ENCODE results near the gene VIPR2.
"Not testable (repeated sequence)": the region's sequence is repeated elsewhere in the genome, so short reads cannot be mapped to it uniquely, and the experiment has no call there.

Gene VIPR2

DNA sequence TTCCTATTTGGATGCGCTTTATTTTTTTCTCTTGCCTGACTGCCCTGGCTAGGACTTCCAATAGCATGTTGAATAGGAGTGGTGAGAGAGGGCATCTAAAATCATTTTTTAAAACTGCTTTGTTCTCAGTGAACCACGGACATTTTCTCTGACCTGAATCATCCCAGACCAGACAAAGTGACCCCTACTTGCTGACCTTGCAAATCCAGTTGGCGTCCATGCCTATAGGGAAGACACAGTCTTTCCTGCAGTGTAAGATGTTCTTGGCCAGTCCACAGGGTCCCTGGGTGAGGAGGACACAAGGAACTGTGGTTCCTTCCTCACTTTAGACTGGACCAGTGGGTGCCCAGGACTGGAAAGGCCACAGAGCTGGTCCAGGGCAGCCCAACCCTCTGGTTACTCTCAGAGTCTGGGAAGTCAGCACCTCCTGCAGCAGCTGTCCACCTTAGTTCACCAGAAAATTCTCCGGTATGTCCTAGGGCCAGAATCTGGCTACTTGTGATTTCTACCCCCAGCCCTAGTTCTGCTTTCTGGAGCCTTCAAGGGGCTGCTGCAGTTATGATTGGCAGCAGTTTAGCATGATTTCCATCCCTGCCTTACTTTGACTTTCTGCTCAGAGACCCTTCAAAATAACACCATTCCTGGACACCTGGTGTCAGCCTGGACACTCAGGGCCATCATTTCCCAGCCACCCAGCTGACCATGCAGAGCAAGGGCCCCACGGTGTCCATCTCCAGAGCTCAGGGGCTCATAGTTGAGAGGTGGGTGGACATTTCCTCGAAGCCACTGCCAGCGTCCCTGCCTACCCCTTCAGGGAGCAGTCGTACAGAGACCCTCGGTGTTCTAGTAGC is 19.3 kb downstream of the VIPR2 start:
- ATAC-seq (ENCODE audit: low read depth), result no peak
- no peak overlapping the region for H3K4me3 Mint-ChIP-seq

DNA sequence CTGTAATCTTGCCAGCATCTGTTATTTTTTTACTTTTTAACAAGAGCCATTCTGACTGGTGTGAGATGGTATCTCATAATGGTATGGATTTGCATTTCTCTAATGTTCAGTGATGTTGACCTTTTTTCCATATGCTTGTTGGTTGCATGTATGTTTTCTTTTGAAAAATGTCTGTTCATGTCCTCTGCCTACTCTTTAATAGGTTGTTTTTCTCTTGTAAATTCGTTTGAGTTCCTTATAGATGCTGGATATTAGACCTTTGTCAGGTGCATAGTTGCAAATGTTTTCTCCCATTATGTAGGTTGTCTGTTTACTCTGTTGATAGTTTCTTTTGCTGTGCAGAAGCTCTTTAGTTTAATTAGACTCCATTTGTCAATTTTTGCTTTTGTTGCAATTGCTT is 20.9 kb downstream of the VIPR2 start:
- H3K9me3 Mint-ChIP-seq; DNase-seq (ENCODE audit: low spot score in 2 of 2); H3K4me1 Mint-ChIP-seq; ATAC-seq (ENCODE audit: low read depth); H3K27ac Mint-ChIP-seq; H3K36me3 Mint-ChIP-seq; H3K27me3 Mint-ChIP-seq; H3K4me3 Mint-ChIP-seq: not testable (repeated sequence)

More for the DNA sequence above, 19.3 kb downstream of the VIPR2 start:
- Mint-ChIP-seq H3K36me3 (no peaks in the 10 kb centered on the region), H3K27ac (no peak overlapping the region), H3K9me3 (no peaks in the 10 kb centered on the region), H3K27me3 (peaks cover 5% of the 10 kb centered on the region), H3K4me1 (no peaks in the 10 kb centered on the region)
- DNase-seq (ENCODE audit: low spot score in 2 of 2), result no peak

- not testable (repeated sequence) for ATAC-seq (ENCODE audit: low read depth); H3K4me1 Mint-ChIP-seq; DNase-seq (ENCODE audit: low spot score in 2 of 2); H3K4me3 Mint-ChIP-seq; H3K9me3 Mint-ChIP-seq; H3K27me3 Mint-ChIP-seq; H3K36me3 Mint-ChIP-seq; H3K27ac Mint-ChIP-seq
Observed at GRCh38 chr7:159123294-159123693, 21.4 kb downstream of the VIPR2 start.

GRCh38 chr7:159122276-159122675 is 22.4 kb downstream of the VIPR2 start:
- Mint-ChIP-seq H3K27me3 (no peaks in the 10 kb centered on the region), H3K36me3 (no peaks in the 10 kb centered on the region), H3K4me3 (no peak overlapping the region), H3K27ac (no peak overlapping the region), H3K9me3 (no peaks in the 10 kb centered on the region), H3K4me1 (no peaks in the 10 kb centered on the region)
- DNase-seq (ENCODE audit: low spot score in 2 of 2) (no peak), ATAC-seq (ENCODE audit: low read depth) (no peak)

DNA sequence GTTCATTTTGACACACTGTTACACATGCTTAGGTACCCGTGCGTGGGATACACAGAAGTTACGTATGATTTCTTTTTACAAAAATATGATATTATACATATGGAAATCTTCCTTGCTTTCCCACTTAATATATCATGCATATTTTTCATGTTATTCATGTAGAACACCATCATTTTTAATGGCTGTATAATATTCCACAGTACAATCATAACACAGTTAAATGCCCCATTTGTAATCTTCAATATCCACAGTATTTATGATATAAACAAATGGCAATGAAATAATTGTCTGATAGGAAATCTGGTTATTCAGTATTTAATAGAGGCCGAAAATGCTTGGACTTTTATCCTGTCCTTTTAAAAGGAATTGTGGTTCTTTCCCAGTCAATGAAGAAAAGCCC is 23.2 kb downstream of the VIPR2 start:
- no peaks in the 10 kb centered on the region for H3K36me3 Mint-ChIP-seq
- no peak for ATAC-seq (ENCODE audit: low read depth)

DNA sequence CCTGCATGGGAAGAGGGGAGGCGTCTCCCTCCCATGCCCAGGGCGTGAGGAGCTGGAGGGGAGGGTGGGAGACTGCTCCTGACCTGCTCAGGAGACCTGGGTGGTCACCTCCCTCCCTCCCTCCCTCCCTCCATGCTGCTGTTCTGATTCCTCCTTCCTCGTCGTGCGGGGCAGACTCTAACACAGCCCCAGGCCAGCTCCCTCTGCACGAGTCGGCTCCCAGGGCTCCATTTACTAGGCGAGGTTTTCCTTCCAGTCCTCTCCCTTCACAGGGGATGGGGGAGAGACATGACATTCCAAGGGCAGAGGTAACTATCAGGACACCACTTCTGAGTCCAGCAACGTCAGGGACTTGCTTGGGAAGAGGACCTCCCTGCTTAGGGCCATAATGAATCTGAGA is 23.6 kb downstream of the VIPR2 start:
- ATAC-seq (ENCODE audit: low read depth) (no peak), DNase-seq (ENCODE audit: low spot score in 2 of 2) (no peak)
- Mint-ChIP-seq H3K27ac (no peak overlapping the region), H3K27me3 (no peaks in the 10 kb centered on the region), H3K36me3 (no peaks in the 10 kb centered on the region), H3K9me3 (no peaks in the 10 kb centered on the region), H3K4me1 (no peaks in the 10 kb centered on the region), H3K4me3 (no peak overlapping the region)

More for the DNA sequence above, 23.2 kb downstream of the VIPR2 start:
- Mint-ChIP-seq H3K27ac (no peak overlapping the region), H3K4me3 (no peak overlapping the region), H3K27me3 (no peaks in the 10 kb centered on the region), H3K9me3 (no peaks in the 10 kb centered on the region), H3K4me1 (no peaks in the 10 kb centered on the region)
- DNase-seq (ENCODE audit: low spot score in 2 of 2), result no peak

GRCh38 chr7:159120540-159120919 is 24.1 kb downstream of the VIPR2 start:
- Mint-ChIP-seq H3K27ac (no peak overlapping the region), H3K27me3 (no peaks in the 10 kb centered on the region), H3K4me1 (no peaks in the 10 kb centered on the region), H3K36me3 (no peaks in the 10 kb centered on the region), H3K9me3 (no peaks in the 10 kb centered on the region), H3K4me3 (no peak overlapping the region)
- ATAC-seq (ENCODE audit: low read depth) (no peak), DNase-seq (ENCODE audit: low spot score in 2 of 2) (no peak)

DNA sequence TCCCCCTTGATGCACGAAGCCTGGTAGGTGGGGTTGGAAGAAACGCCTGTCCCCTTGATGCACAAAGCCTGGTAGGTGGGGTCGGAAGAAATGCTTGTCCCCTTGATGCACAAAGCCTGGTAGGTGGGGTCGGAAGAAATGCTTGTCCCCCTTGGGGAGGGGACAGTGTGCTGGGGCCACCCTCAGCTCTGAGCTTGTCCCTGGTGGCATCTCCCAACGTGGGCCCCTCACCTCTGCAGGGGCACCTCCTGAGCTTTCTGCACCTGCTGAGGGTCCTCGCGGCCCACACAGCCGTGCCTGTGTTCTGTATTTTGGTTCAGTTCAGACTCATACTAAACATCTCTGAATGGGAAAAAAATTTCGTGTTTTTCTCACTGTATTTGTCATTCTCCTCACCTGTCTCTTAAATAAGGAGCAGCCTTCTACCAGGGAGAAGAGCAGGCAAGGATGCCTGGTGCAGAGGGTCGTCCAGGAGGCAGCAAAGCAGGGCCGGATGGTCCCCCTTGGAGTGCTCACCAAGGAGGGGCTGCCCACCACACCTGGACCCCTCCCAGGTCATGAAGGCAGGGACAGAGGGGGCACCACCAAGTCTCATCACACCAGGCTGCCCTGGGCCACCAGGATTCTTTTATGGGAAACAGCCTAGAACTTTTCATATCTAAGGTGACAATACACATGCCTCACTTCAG is 24.7 kb downstream of the VIPR2 start:
- no peaks in the 10 kb centered on the region for H3K9me3 Mint-ChIP-seq
- no peak for DNase-seq (ENCODE audit: low spot score in 2 of 2)
- H3K36me3 Mint-ChIP-seq, result no peaks in the 10 kb centered on the region
- H3K4me1 Mint-ChIP-seq, result no peaks in the 10 kb centered on the region
- no peak overlapping the region for H3K4me3 Mint-ChIP-seq
- no peaks in the 10 kb centered on the region for H3K27me3 Mint-ChIP-seq
- no peak overlapping the region for H3K27ac Mint-ChIP-seq
- ATAC-seq (ENCODE audit: low read depth), result no peak

- no peaks in the 10 kb centered on the region for H3K27me3 Mint-ChIP-seq
- ATAC-seq (ENCODE audit: low read depth), result no peak
- H3K36me3 Mint-ChIP-seq, result no peaks in the 10 kb centered on the region
- no peak overlapping the region for H3K4me3 Mint-ChIP-seq
- H3K9me3 Mint-ChIP-seq, result no peaks in the 10 kb centered on the region
- no peaks in the 10 kb centered on the region for H3K4me1 Mint-ChIP-seq
- DNase-seq (ENCODE audit: low spot score in 2 of 2), result no peak
- no peak overlapping the region for H3K27ac Mint-ChIP-seq
Observed at GRCh38 chr7:159119026-159119741, 25.5 kb downstream of the VIPR2 start.

- Mint-ChIP-seq H3K9me3 (no peaks in the 10 kb centered on the region), H3K4me3 (no peak overlapping the region), H3K27ac (no peak overlapping the region), H3K27me3 (peaks cover 1% of the 10 kb centered on the region), H3K36me3 (no peaks in the 10 kb centered on the region), H3K4me1 (no peaks in the 10 kb centered on the region)
- ATAC-seq (ENCODE audit: low read depth) (no peak), DNase-seq (ENCODE audit: low spot score in 2 of 2) (no peak)
Observed at GRCh38 chr7:159118623-159119022, 26.0 kb downstream of the VIPR2 start.

DNA sequence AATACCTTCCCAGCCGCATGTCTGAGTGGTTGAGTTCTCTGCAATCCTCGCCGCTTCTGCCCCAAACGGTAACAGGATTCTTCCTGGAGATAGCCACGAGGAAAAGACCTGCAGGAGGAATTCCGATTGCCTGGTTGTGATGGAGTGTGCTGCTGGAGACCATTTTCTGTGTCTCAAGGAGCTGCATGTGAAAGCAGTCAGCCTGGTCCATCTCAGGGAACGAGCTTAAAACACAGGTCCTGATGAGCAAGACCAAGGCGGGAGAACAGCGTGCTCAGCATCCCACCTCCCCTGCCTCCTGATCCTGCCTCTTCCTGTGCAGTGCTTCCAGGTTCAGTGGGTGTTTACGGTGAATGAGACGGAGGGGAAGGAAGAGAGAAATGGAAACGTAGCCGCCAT is 26.5 kb downstream of the VIPR2 start:
- Mint-ChIP-seq H3K36me3 (no peaks in the 10 kb centered on the region), H3K27me3 (peaks cover 1% of the 10 kb centered on the region)

DNA sequence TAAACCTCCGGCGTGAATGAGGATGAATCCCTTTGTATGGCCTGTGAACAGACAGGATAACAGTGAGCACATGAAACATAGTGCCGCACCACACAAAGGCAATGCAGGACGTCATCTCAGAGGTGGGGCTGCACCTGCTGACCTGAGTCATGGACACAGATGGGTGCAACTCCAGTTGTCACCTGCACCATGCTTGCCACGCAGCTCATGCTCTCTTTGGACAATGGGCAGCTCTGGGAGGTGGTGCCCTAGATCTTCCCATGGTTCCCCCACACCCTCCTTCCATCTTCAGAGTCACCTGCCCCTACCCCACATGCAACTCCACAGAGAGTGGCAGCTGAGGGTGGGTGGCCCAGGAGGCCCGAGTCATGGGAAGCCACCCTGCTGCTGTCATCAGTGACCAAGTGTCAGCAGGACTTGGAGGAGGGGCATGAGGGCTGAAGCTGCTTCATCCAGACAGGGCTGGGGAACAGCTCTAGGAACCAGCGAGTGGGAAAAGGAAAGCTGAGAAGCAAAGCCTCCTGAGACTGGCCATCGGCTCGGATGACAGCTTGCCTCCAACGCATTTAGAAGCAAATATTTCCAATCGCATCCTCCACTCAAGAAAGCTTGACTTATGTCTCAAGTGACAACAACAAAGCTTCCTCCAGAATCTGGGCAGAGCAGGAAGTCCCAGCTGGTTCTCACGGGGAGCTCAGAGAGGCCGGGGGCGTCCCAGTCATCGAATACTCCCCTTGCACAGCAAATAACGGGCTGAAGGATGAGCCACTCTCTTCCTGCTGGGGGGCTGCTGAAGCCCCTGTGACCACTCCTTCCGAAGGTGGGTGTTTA is 27.1 kb downstream of the VIPR2 start:
- Mint-ChIP-seq H3K4me3 (no peak overlapping the region), H3K9me3 (no peaks in the 10 kb centered on the region), H3K36me3 (no peaks in the 10 kb centered on the region), H3K27me3 (peaks cover 1% of the 10 kb centered on the region), H3K27ac (no peak overlapping the region), H3K4me1 (no peaks in the 10 kb centered on the region)
- DNase-seq (ENCODE audit: low spot score in 2 of 2) (no peak), ATAC-seq (ENCODE audit: low read depth) (no peak)

More for the DNA sequence above, 26.5 kb downstream of the VIPR2 start:
- H3K4me3 Mint-ChIP-seq, result no peak overlapping the region
- H3K4me1 Mint-ChIP-seq, result no peaks in the 10 kb centered on the region
- H3K9me3 Mint-ChIP-seq, result no peaks in the 10 kb centered on the region
- DNase-seq (ENCODE audit: low spot score in 2 of 2) (no peak), ATAC-seq (ENCODE audit: low read depth) (no peak)
- H3K27ac Mint-ChIP-seq, result no peak overlapping the region

DNA sequence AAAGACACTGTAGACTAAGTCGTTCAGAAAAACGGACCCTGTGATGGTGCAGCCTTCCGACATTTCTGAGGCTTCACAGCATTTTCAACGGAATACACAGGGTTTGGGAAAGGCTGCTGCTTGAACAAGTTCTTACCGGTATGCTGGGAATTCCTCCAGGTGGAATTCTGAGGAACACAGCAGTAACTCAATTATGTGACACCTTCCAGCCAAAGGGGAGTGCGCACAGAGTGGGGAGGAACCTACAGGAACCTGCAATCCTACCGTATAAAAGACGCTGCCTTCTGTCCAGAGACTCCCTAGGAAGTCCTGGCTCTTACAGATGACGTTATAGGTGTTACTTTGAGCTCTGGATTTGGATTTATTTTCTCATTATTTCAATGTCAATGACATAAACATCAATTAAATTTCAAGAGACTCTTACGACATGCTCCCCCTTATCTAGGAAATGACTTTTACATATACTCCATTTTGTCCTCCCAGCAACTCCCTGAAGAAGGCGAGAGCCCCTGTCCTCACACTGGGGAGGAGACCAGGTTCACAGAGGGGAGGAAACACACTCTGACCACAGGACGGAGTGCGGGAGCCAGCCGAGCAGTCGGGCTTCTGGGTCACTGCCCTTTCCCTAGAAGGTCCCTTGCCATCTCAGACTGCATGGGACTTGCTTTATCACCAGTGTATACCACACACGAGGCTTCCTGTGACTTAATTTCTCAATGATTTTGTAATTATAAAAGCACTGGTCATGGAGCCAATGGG is 27.9 kb downstream of the VIPR2 start:
- ATAC-seq (ENCODE audit: low read depth) (no peak), DNase-seq (ENCODE audit: low spot score in 2 of 2) (no peak)
- no peaks in the 10 kb centered on the region for H3K4me1 Mint-ChIP-seq
- H3K9me3 Mint-ChIP-seq, result no peaks in the 10 kb centered on the region
- H3K4me3 Mint-ChIP-seq, result no peak overlapping the region
- H3K27me3 Mint-ChIP-seq, result peaks cover 3% of the 10 kb centered on the region
- H3K27ac Mint-ChIP-seq, result no peak overlapping the region
- H3K36me3 Mint-ChIP-seq, result no peaks in the 10 kb centered on the region

Measured in memory B cell (primary cell).